DOHH2 (cell line): ENCODE measurements around the gene LYZ.

ENCODE experiments used
- H3F3A ChIP-seq: fragments of 200-600 bp; sonication (generic), shearing (Covaris generic); 2 replicates; pipeline ENCODE4 v1.6.0; 2016; ENCODE audit warnings: antibody characterized with exemption, mild to moderate bottlenecking; ENCODE audit not compliant: control insufficient read depth, insufficient read depth
- H3K27ac ChIP-seq: fragments of 200-600 bp; sonication (generic); 2 replicates; pipeline ENCODE4 v1.5.1; 2014; ENCODE audit warnings: low read depth, mild to moderate bottlenecking, low read length, moderate library complexity
- H3K27me3 ChIP-seq: fragments of 200-600 bp; sonication (generic); 2 replicates; pipeline ENCODE4 v1.6.1; 2014; ENCODE audit warnings: mild to moderate bottlenecking, low read length, mixed read lengths; ENCODE audit not compliant: control insufficient read depth
- H3K36me3 ChIP-seq: fragments of 200-600 bp; sonication (generic); 2 replicates; pipeline ENCODE4 v1.6.1; 2014; ENCODE audit warnings: mild to moderate bottlenecking, low read length, moderate library complexity, mixed read lengths; ENCODE audit not compliant: control insufficient read depth
- H3K4me1 ChIP-seq: fragments of 200-600 bp; sonication (generic); 2 replicates; pipeline ENCODE4 v1.6.1; 2014; ENCODE audit warnings: mild to moderate bottlenecking, low read length, mixed read lengths; ENCODE audit not compliant: control insufficient read depth
- H3K4me2 ChIP-seq: fragments of 200-600 bp; sonication (generic); 2 replicates; pipeline ENCODE4 v1.6.0; 2014; ENCODE audit warnings: mild to moderate bottlenecking, low read length, moderate library complexity
- H3K4me3 ChIP-seq: fragments of 200-600 bp; sonication (generic); 2 replicates; pipeline ENCODE4 v1.5.1; 2014; ENCODE audit warnings: mild to moderate bottlenecking, low read length, mixed read lengths
- H3K79me2 ChIP-seq: fragments of 200-600 bp; sonication (generic); 2 replicates; pipeline ENCODE4 v1.6.1; 2014; ENCODE audit warnings: mild to moderate bottlenecking, low read length, mixed read lengths; ENCODE audit not compliant: control insufficient read depth
- H3K9me2 ChIP-seq: fragments of 200-600 bp; sonication (generic); replicated peaks from 2 replicates; pipeline ENCODE4 v1.6.1; 2014; ENCODE audit warnings: mild to moderate bottlenecking, low read length, mixed read lengths; ENCODE audit not compliant: control insufficient read depth
- H3K9me3 ChIP-seq: fragments of 200-600 bp; sonication (generic); 2 replicates; pipeline ENCODE4 v1.6.1; 2014; ENCODE audit warnings: antibody characterized with exemption, low read length, mixed read lengths; ENCODE audit not compliant: control insufficient read depth, insufficient read depth
- H4K20me1 ChIP-seq: fragments of 200-600 bp; sonication (generic); 2 replicates; pipeline ENCODE4 v1.6.0; 2014; ENCODE audit warnings: low read depth, mild to moderate bottlenecking, antibody characterized with exemption, low read length, moderate library complexity; ENCODE audit not compliant: control insufficient read depth, insufficient read depth
- EZH2phosphoT487 ChIP-seq: fragments of 200-600 bp; sonication (generic); IDR thresholded peaks from 2 replicates; pipeline ENCODE4 v1.6.1; 2017; ENCODE audit warnings: borderline replicate concordance, mild to moderate bottlenecking, antibody characterized with exemption, low read length, moderate library complexity, mixed read lengths
- TF ChIP-seq, protein P1 (sequence below): fragments of 200-600 bp; sonication (generic); IDR thresholded peaks from one replicate; pipeline ENCODE4 v1.5.1; 2014; ENCODE audit warnings: antibody characterized with exemption, mild to moderate bottlenecking, low read depth, low read length; ENCODE audit not compliant: poor library complexity, severe bottlenecking

Gene LYZ

DNA sequence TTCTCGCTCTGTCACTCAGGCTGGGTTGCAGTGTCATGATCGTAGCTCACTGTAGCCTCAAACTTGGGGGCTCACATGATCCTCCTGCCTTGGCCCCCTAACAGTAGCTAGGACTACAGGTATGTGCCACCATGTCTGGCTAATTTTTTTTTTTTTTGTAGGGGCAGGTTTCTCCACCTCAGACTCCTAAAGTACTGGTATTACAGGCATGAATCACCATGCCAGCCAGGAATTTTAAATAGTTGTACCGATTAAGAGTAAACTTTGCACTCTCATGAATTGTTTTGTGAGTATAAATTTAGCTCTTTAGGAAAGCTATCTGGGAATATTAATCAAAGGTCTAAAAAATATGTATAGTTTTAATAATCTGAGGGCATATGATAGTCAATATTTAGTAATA lies 36.9 kb downstream of the LYZ start:
- Histone ChIP-seq H3K4me3 (no peak overlapping the region), H3K27me3 (no peaks in the 10 kb centered on the region), H3K9me3 (no peaks in the 10 kb centered on the region), H3K27ac (no peak overlapping the region), H3K36me3 (peaks cover 83% of the 10 kb centered on the region), H4K20me1 (no peaks in the 10 kb centered on the region), H3K79me2 (peaks cover 50% of the 10 kb centered on the region), H3K4me2 (no peak overlapping the region), H3K4me1 (no peaks in the 10 kb centered on the region), H3F3A (peaks cover 20% of the 10 kb centered on the region; the same call in 1 of the 2 replicates), H3K9me2 (no peaks in the 10 kb centered on the region)
- TF ChIP-seq, protein P1, sequence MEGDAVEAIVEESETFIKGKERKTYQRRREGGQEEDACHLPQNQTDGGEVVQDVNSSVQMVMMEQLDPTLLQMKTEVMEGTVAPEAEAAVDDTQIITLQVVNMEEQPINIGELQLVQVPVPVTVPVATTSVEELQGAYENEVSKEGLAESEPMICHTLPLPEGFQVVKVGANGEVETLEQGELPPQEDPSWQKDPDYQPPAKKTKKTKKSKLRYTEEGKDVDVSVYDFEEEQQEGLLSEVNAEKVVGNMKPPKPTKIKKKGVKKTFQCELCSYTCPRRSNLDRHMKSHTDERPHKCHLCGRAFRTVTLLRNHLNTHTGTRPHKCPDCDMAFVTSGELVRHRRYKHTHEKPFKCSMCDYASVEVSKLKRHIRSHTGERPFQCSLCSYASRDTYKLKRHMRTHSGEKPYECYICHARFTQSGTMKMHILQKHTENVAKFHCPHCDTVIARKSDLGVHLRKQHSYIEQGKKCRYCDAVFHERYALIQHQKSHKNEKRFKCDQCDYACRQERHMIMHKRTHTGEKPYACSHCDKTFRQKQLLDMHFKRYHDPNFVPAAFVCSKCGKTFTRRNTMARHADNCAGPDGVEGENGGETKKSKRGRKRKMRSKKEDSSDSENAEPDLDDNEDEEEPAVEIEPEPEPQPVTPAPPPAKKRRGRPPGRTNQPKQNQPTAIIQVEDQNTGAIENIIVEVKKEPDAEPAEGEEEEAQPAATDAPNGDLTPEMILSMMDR, result no peak
- TF ChIP-seq EZH2phosphoT487, result no peak

GRCh38 chr12:69386921-69387320 lies 38.7 kb downstream of the LYZ start:
- no peaks in the 10 kb centered on the region for H3K27me3 ChIP-seq
- no peak overlapping the region for H3K27ac ChIP-seq
- peaks cover 91% of the 10 kb centered on the region for H3K36me3 ChIP-seq
- H3K4me2 ChIP-seq, result no peak overlapping the region
- peaks cover 45% of the 10 kb centered on the region for H3K79me2 ChIP-seq
- no peaks in the 10 kb centered on the region for H4K20me1 ChIP-seq
- H3K4me1 ChIP-seq, result no peaks in the 10 kb centered on the region
- H3K4me3 ChIP-seq, result no peak overlapping the region
- TF ChIP-seq EZH2phosphoT487, result no peak
- TF ChIP-seq, protein P1, result no peak
- no peaks in the 10 kb centered on the region for H3K9me2 ChIP-seq
- peaks cover 20% of the 10 kb centered on the region; the same call in 1 of the 2 replicates for H3F3A ChIP-seq
- no peaks in the 10 kb centered on the region for H3K9me3 ChIP-seq

GRCh38 chr12:69388371-69388770 lies 40.2 kb downstream of the LYZ start:
- no peaks in the 10 kb centered on the region for H3K4me1 ChIP-seq
- H3K9me3 ChIP-seq, result no peaks in the 10 kb centered on the region
- no peak overlapping the region for H3K4me3 ChIP-seq
- H3K36me3 ChIP-seq, result peaks cover 89% of the 10 kb centered on the region
- H3K27me3 ChIP-seq, result no peaks in the 10 kb centered on the region
- no peaks in the 10 kb centered on the region for H3K9me2 ChIP-seq
- no peak overlapping the region for H3K4me2 ChIP-seq
- peaks cover 16% of the 10 kb centered on the region; the same call in 1 of the 2 replicates for H3F3A ChIP-seq
- no peak overlapping the region for H3K27ac ChIP-seq
- no peaks in the 10 kb centered on the region for H4K20me1 ChIP-seq
- no peak for TF ChIP-seq EZH2phosphoT487
- TF ChIP-seq, protein P1, result peak; percentile 51
- H3K79me2 ChIP-seq, result peaks cover 30% of the 10 kb centered on the region

DNA sequence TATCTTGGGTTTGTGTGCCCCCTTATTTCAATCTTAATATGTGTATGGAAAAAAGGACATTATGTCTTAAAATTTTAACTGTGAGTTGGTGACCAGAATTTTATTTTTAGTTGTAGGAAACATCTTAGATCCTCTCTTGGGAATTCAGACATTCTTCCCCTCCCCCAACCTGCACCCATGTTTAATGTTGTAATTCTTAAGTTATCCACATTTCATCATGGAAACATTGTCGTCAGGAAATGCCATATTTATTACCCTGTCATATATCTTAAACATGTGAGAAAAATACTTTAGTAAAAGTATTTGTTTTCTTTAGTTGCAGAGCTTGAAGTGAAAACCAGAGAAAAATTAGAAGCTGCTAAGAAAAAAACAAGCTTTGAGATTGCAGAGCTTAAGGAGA lies 41.6 kb downstream of the LYZ start:
- Histone ChIP-seq H3K4me1 (no peaks in the 10 kb centered on the region), H3K79me2 (peaks cover 25% of the 10 kb centered on the region), H3K9me3 (no peaks in the 10 kb centered on the region), H4K20me1 (no peaks in the 10 kb centered on the region), H3K4me2 (no peak overlapping the region), H3K36me3 (peaks cover 88% of the 10 kb centered on the region), H3K9me2 (no peaks in the 10 kb centered on the region), H3K27ac (no peak overlapping the region), H3F3A (peaks cover 10% of the 10 kb centered on the region; the same call in 1 of the 2 replicates), H3K27me3 (no peaks in the 10 kb centered on the region), H3K4me3 (no peak overlapping the region)
- no peak for TF ChIP-seq EZH2phosphoT487
- TF ChIP-seq, protein P1, result no peak
